Activated CD8-positive, alpha-beta T cell treated with anti-CD3 and anti-CD28 coated beads for 36 hours (primary cell): ENCODE measurements around the gene RAB19. TPM values are rescaled to one million over a fixed set of nuclear protein-coding genes. Genes with fewer than 3 reads are reported as not detected.
A peak's percentile ranks its signal among the peaks of the same experiment; 100 is the strongest.

Experiments
- ATAC-seq: fragments of 200-7000 bp; cut with Tn5 transposase; one replicate; pipeline ENCODE4 v1.10.0; 2021; ENCODE audit warnings: mild to moderate bottlenecking, moderate library complexity
- CTCF ChIA-PET: fragments of 350-600 bp; sonication (Branson Sonifier 250); formaldehyde crosslinking; loops from one replicate; lab custom pipeline; 2021; ENCODE audit warnings: antibody characterized with exemption; lab: Charles Lee
- POLR2A ChIA-PET: fragments of 350-600 bp; sonication (Branson Sonifier 250); formaldehyde crosslinking; loops from one replicate; lab custom pipeline; 2021; ENCODE audit warnings: antibody characterized with exemption; lab: Charles Lee
- DNase-seq: peaks from one replicate; pipeline ENCODE4 v3.0.0-alpha.2; 2020
- H3K27ac Mint-ChIP-seq: one replicate; pipeline ENCODE4 v1.8.0; 2021; ENCODE audit warnings: mild to moderate bottlenecking, mixed read lengths
- H3K27me3 Mint-ChIP-seq: one replicate; pipeline ENCODE4 v1.8.0; 2021; ENCODE audit warnings: mixed read lengths
- H3K36me3 Mint-ChIP-seq: one replicate; pipeline ENCODE4 v1.8.0; 2021; ENCODE audit warnings: low read depth, mixed read lengths
- H3K4me1 Mint-ChIP-seq: one replicate; pipeline ENCODE4 v1.8.0; 2021; ENCODE audit warnings: low read depth, mixed read lengths
- H3K4me3 Mint-ChIP-seq: one replicate; pipeline ENCODE4 v1.8.0; 2021; ENCODE audit warnings: mild to moderate bottlenecking, moderate library complexity, mixed read lengths
- H3K9me3 Mint-ChIP-seq: one replicate; pipeline ENCODE4 v1.8.0; 2021; ENCODE audit warnings: mixed read lengths
- CTCF ChIP-seq: fragments of 200-600 bp; IDR thresholded peaks from one replicate; pipeline ENCODE4 v1.8.0; 2022; ENCODE audit warnings: antibody characterized with exemption, mild to moderate bottlenecking
- intact Hi-C: fragments of 100-400 bp; cut with micrococcal nuclease; formaldehyde crosslinking; loops from one replicate; pipeline ENCODE4 v1.10.0; 2022
- total RNA-seq, 2 experiments: library from RNA; stranded (reverse); gene quantifications; one replicate each; pipeline ENCODE4 v1.2.3, GENCODE V29; 2021

Gene RAB19
- total RNA-seq, 2 experiments from 2014 or later = 5.6 to 6.4 TPM

DNA sequence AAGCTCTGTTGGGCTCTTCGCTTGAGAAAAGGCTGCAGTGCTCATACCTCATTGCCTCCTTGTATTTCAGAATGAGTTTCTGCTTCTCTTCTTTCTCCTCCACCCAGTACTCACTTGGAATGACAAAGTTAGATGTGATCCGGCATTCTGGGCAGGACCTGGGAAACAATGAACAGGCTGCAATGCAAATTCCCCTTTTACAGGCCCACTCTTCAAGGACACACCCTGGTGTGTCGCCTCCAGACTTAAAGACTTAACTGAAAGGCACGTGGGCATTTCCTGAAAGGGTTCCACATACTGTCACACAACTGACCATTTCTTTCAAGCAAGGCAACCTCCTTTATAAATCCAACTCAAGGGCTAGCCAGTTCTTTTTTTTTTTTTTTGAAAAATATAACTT is 51.9 kb downstream of the RAB19 start:
- no peak for ATAC-seq
- H3K36me3 Mint-ChIP-seq = peaks cover 35% of the 10 kb centered on the region
- CTCF ChIA-PET = interaction anchor here (1.1 to 1.6 kb wide), 3 partner anchors 12 to 38 kb away, joined by 3 to 4 read pairs (median 4); no protein-coding TSS in a partner anchor
- H3K27ac Mint-ChIP-seq = no peak overlapping the region
- POLR2A ChIA-PET = interaction anchor here (1.6 kb wide), 1 partner anchor 10 kb away, joined by 5 read pairs; no protein-coding TSS in a partner anchor
- no peaks in the 10 kb centered on the region for H3K27me3 Mint-ChIP-seq
- intact Hi-C loops = no loop called here
- H3K9me3 Mint-ChIP-seq = no peaks in the 10 kb centered on the region
- no peak overlapping the region for H3K4me3 Mint-ChIP-seq
- H3K4me1 Mint-ChIP-seq = peaks cover 18% of the 10 kb centered on the region
- no peak for TF ChIP-seq CTCF
- DNase-seq = no peak

DNA sequence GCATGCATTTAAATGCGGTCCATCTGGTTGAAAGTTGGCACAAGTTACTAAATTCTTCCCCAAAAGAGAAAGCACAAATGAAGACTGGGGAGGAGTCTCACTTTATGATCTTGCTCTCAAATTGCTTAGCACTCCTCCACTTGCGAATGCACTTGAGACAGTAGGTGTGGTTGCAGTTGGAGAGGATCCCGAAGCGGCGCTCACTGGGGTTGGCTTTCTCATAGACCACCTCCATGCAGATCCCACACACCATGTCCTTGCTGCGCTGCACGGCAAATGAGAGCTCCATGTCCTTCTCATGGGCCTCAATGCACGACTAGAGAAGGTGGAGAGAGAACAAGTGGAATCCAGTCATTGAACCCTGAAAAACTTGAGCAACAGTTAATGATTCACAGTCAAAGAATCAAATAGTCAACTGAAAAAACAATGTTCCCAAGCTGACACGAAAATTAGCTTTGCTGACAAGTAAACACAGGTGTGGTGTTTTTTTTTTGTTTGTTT is 52.7 kb downstream of the RAB19 start:
- TF ChIP-seq CTCF = no peak
- Mint-ChIP-seq H3K36me3 (peaks cover 42% of the 10 kb centered on the region), H3K4me1 (peaks cover 15% of the 10 kb centered on the region), H3K9me3 (no peaks in the 10 kb centered on the region), H3K4me3 (no peak overlapping the region), H3K27me3 (no peaks in the 10 kb centered on the region), H3K27ac (no peak overlapping the region)
- POLR2A ChIA-PET = interaction anchor here (1.5 kb wide), 1 partner anchor 22 kb away, joined by 3 read pairs; no protein-coding TSS in a partner anchor
- DNase-seq = no peak
- no peak for ATAC-seq
- CTCF ChIA-PET = interaction anchor here (1.1 to 1.6 kb wide), 2 partner anchors 12 to 17 kb away, joined by 4 read pairs; no protein-coding TSS in a partner anchor
- intact Hi-C loops = no loop called here

- intact Hi-C loops = no loop called here
- H3K4me3 Mint-ChIP-seq = no peak overlapping the region
- peak overlapping the region; percentile 30 for H3K27ac Mint-ChIP-seq
- no peaks in the 10 kb centered on the region for H3K9me3 Mint-ChIP-seq
- peaks cover 42% of the 10 kb centered on the region for H3K36me3 Mint-ChIP-seq
- H3K27me3 Mint-ChIP-seq = no peaks in the 10 kb centered on the region
- peaks cover 16% of the 10 kb centered on the region for H3K4me1 Mint-ChIP-seq
- ChIA-PET CTCF (no interaction called here), POLR2A (no interaction called here)
- TF ChIP-seq CTCF = no peak
- ATAC-seq (no peak), DNase-seq (no peak)
These were observed 54.3 kb downstream of the RAB19 start for GRCh38 chr7:140458201-140458600.

DNA sequence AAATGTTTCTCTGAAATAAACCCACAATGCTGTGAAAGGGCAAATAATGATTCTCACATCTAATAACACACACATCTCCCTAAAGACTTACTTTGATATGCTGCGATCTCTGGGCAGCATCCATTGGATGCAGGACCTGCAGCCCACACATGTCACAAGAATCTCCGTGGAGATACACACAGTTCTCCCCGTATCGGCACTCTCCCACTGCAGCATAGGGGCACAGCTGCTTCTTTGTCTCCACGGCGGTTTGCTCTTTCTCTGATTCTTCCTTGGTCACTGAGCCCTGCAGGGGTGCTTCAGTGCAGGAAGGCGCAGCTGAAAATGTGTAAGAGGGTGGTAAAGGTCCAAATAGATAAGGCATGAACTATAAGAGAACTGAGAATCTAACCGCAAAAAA is 55.1 kb downstream of the RAB19 start:
- POLR2A ChIA-PET = no interaction called here

More for the DNA sequence above, 55.1 kb downstream of the RAB19 start:
- intact Hi-C loops = no loop called here
- no peak overlapping the region for H3K4me3 Mint-ChIP-seq
- peaks cover 14% of the 10 kb centered on the region for H3K4me1 Mint-ChIP-seq
- no peak for TF ChIP-seq CTCF
- H3K9me3 Mint-ChIP-seq = no peaks in the 10 kb centered on the region
- CTCF ChIA-PET = no interaction called here
- peaks cover 42% of the 10 kb centered on the region for H3K36me3 Mint-ChIP-seq
- DNase-seq (no peak), ATAC-seq (no peak)
- no peaks in the 10 kb centered on the region for H3K27me3 Mint-ChIP-seq
- H3K27ac Mint-ChIP-seq = peak overlapping the region; percentile 59
